GM21619 (cell line): ENCODE measurements around the gene DIP2A.

Source experiments
- ATAC-seq: cut with Tn5 transposase; IDR thresholded peaks from one replicate; pipeline ENCODE4 v1.9.1; 2021; ENCODE audit not compliant: unreplicated experiment

Gene DIP2A

GRCh38 chr21:46458315-46459023 is at the start of gene DIP2A:
TSS of gene DIP2A (plus strand) at chr21:46458891. CDS start at chr21:46459132, 241 bp downstream.
- ATAC-seq, result peak; percentile 91

- no peak for ATAC-seq
These were observed 48.9 kb upstream of the DIP2A start for GRCh38 chr21:46409641-46410406.

- no peak for ATAC-seq
These were observed 48.2 kb upstream of the DIP2A start for GRCh38 chr21:46410516-46410915.

- no peak for ATAC-seq
These were observed 47.5 kb upstream of the DIP2A start for GRCh38 chr21:46411236-46411635.

- ATAC-seq, result no peak
These were observed 47.0 kb upstream of the DIP2A start for GRCh38 chr21:46411691-46412090.

- ATAC-seq, result no peak
These were observed 45.9 kb upstream of the DIP2A start for GRCh38 chr21:46412521-46413364.

GRCh38 chr21:46413365-46413696 is 45.4 kb upstream of the DIP2A start:
- no peak for ATAC-seq

- ATAC-seq, result no peak
These were observed 43.8 kb upstream of the DIP2A start for GRCh38 chr21:46414965-46415275.

- ATAC-seq, result no peak
These were observed 42.1 kb upstream of the DIP2A start for GRCh38 chr21:46416551-46416950.

- no peak for ATAC-seq
These were observed 40.3 kb upstream of the DIP2A start for GRCh38 chr21:46418265-46418946.

GRCh38 chr21:46420241-46421190 is 38.2 kb upstream of the DIP2A start:
- ATAC-seq, result no peak

GRCh38 chr21:46421191-46421750 is 37.4 kb upstream of the DIP2A start:
- ATAC-seq, result no peak

GRCh38 chr21:46421756-46422555 is 36.7 kb upstream of the DIP2A start:
- ATAC-seq, result no peak

GRCh38 chr21:46422636-46423241 is 36.0 kb upstream of the DIP2A start:
- ATAC-seq, result no peak

GRCh38 chr21:46423546-46424038 is 35.1 kb upstream of the DIP2A start:
- ATAC-seq, result no peak

- no peak for ATAC-seq
These were observed 34.6 kb upstream of the DIP2A start for GRCh38 chr21:46424039-46424591.

- no peak for ATAC-seq
These were observed 34.1 kb upstream of the DIP2A start for GRCh38 chr21:46424621-46425020.

GRCh38 chr21:46425041-46425440 is 33.6 kb upstream of the DIP2A start:
- no peak for ATAC-seq
